ENCODE data around the gene RRP12. TPM values are rescaled to one million over a fixed set of nuclear protein-coding genes. Genes with fewer than 3 reads are reported as not detected.

RRP12 gene
- total RNA-seq, 5 donors from 2014 or later (not counting 1 experiment from before 2014, with no cell fraction given), result 25.9 to 91.4 (median 33.5) TPM

GRCh38 chr10:97404044-97404443 lies 2.9 kb upstream of the RRP12 start:
- Mint-ChIP-seq H3K27ac (no peak overlapping the region), H3K4me1 (peaks cover 24 to 28% (median 24%) of the 10 kb centered on the region in 3 donors), H3K27me3 (no peaks in the 10 kb centered on the region), H3K9me3 (no peaks in the 10 kb centered on the region), H3K36me3 (no peaks in the 10 kb centered on the region), H3K4me3 (no peak overlapping the region)
- DNase-seq (no peak), ATAC-seq (replicated peaks in 1 of 4) (no peak)
- ChIA-PET POLR2A (no interaction called here), CTCF (interaction anchor here (1.1 to 1.4 kb wide), 2 partner anchors 10 to 62 kb away, joined by 3 to 10 read pairs; no protein-coding TSS in a partner anchor)
- Histone ChIP-seq H3K27ac (ENCODE audit: low read length) (no peak overlapping the region), H3K27me3 (replicated peaks in 1 of 2; ENCODE audit: control insufficient read depth in 2 of 2, extremely low read depth in 1 of 2, insufficient read depth in 2 of 2, low read length in 1 of 2) (no peaks in the 10 kb centered on the region), H3K36me3 (ENCODE audit: control insufficient read depth in 2 of 2, extremely low read depth in 1 of 2, insufficient read depth in 1 of 2, low read length in 1 of 2) (no peaks in the 10 kb centered on the region), H3K4me1 (ENCODE audit: control insufficient read depth in 1 of 2, extremely low read depth in 1 of 2, insufficient read depth in 2 of 2, low read length in 2 of 2) (peaks cover 7 to 25% of the 10 kb centered on the region in 2 experiments), H3K9me3 (no peaks in the 10 kb centered on the region), H3K4me3 (ENCODE audit: control insufficient read depth in 1 of 2, extremely low read depth in 1 of 2, low read length in 1 of 2) (no peak overlapping the region)

DNA sequence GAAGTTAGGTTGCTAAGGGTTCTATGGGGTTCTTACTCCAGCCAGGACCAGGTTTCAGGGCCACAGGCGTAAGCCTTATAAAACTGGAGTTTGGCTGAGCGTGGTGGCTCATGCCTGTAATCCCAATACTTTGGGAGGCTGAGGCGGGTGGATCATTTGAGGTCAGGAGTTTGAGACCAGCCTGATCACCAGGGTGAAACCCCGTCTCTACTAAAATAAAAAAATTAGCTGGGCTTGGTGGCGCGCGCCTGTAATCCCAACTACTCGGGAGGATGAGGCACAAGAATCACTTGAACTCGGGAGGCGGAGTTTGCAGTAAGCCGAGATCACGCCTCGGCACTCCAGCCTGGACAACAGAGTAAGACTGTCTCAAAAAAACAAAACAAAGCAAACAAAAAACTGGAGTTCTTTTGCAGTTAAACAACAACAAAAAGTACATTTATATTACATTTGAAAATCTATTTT lies 347 bp upstream of the RRP12 start:
- no peaks in the 10 kb centered on the region for H3K36me3 Mint-ChIP-seq
- H3K27me3 ChIP-seq (replicated peaks in 1 of 2; ENCODE audit: control insufficient read depth in 2 of 2, extremely low read depth in 1 of 2, insufficient read depth in 2 of 2, low read length in 1 of 2), result no peaks in the 10 kb centered on the region
- H3K4me1 ChIP-seq (ENCODE audit: control insufficient read depth in 1 of 2, extremely low read depth in 1 of 2, insufficient read depth in 2 of 2, low read length in 2 of 2), result peaks cover 5 to 16% of the 10 kb centered on the region in 2 experiments
- H3K27me3 Mint-ChIP-seq, result no peaks in the 10 kb centered on the region
- peaks cover 15 to 20% (median 16%) of the 10 kb centered on the region in 3 donors for H3K4me1 Mint-ChIP-seq
- POLR2A ChIA-PET, result interaction anchor here (0.5 to 1.6 kb wide), 24 partner anchors 8 to 1272 kb away, joined by 3 to 16 read pairs (median 4); partner anchors contain the start of gene GOLGA7B (in 1 of the 2)
- CTCF ChIA-PET, result interaction anchor here in 1 of 2 donors (0.6 to 2.7 kb wide), 11 partner anchors 9 to 329 kb away, joined by 3 to 14 read pairs (median 4); partner anchors contain the start of genes FRAT1 and PGAM1
- DNase-seq (no peak), ATAC-seq (replicated peaks in 1 of 4) (no peak)
- peak overlapping the region; percentile 93 to 98 (median 95) for H3K4me3 Mint-ChIP-seq
- no peaks in the 10 kb centered on the region for H3K9me3 Mint-ChIP-seq
- H3K36me3 ChIP-seq (ENCODE audit: control insufficient read depth in 2 of 2, extremely low read depth in 1 of 2, insufficient read depth in 1 of 2, low read length in 1 of 2), result peaks cover 0 to 3% of the 10 kb centered on the region in 2 donors
- peak overlapping the region; percentile 85 for H3K27ac ChIP-seq (ENCODE audit: low read length)
- WGBS (ENCODE audit: insufficient coverage), result 61% methylated on average over 5 of the region's 13 CpGs
- H3K9me3 ChIP-seq, result no peaks in the 10 kb centered on the region
- H3K4me3 ChIP-seq (ENCODE audit: control insufficient read depth in 1 of 2, extremely low read depth in 1 of 2, low read length in 1 of 2), result peak overlapping the region; percentile 69 to 95
- peak overlapping the region; percentile 93 for H3K27ac Mint-ChIP-seq

- peak in 9 of 35 experiments; percentile 12 to 52 (median 21) for DNase-seq
- H3K4me1 ChIP-seq (ENCODE audit: control insufficient read depth in 1 of 2, extremely low read depth in 1 of 2, insufficient read depth in 2 of 2, low read length in 2 of 2), result peaks cover 5 to 16% of the 10 kb centered on the region in 2 experiments
- H3K4me1 Mint-ChIP-seq, result peaks cover 15 to 20% (median 16%) of the 10 kb centered on the region in 3 donors
- H3K9me3 ChIP-seq, result no peaks in the 10 kb centered on the region
- peak overlapping the region; percentile 85 for H3K27ac ChIP-seq (ENCODE audit: low read length)
- H3K36me3 Mint-ChIP-seq, result peaks cover 8% of the 10 kb centered on the region
- ATAC-seq (replicated peaks in 1 of 4), result no peak
- H3K9me3 Mint-ChIP-seq, result no peaks in the 10 kb centered on the region
- ChIA-PET CTCF (interaction anchor here (0.6 to 2.7 kb wide), 4 partner anchors 10 to 42 kb away, joined by 3 to 14 read pairs (median 10); no protein-coding TSS in a partner anchor), POLR2A (interaction anchor here in 1 of 2 donors (0.6 to 1.6 kb wide), 3 partner anchors 44 to 268 kb away, joined by 3 to 11 read pairs (median 4); no protein-coding TSS in a partner anchor)
- no peaks in the 10 kb centered on the region for H3K27me3 Mint-ChIP-seq
- H3K4me3 ChIP-seq (ENCODE audit: control insufficient read depth in 1 of 2, extremely low read depth in 1 of 2, low read length in 1 of 2), result peak overlapping the region; percentile 69 to 95
- H3K4me3 Mint-ChIP-seq, result peak overlapping the region; percentile 93 to 98 (median 95)
- 32% methylated on average over 15 of the region's 21 CpGs for WGBS (ENCODE audit: insufficient coverage)
- peaks cover 8 to 16% of the 10 kb centered on the region in 2 donors for H3K36me3 ChIP-seq (ENCODE audit: control insufficient read depth in 2 of 2, extremely low read depth in 1 of 2, insufficient read depth in 1 of 2, low read length in 1 of 2)
- no peaks in the 10 kb centered on the region for H3K27me3 ChIP-seq (replicated peaks in 1 of 2; ENCODE audit: control insufficient read depth in 2 of 2, extremely low read depth in 1 of 2, insufficient read depth in 2 of 2, low read length in 1 of 2)
- peak overlapping the region; percentile 93 for H3K27ac Mint-ChIP-seq
Observed at GRCh38 chr10:97399843-97400545, 1.1 kb downstream of the RRP12 start.

GRCh38 chr10:97396056-97396455 lies 5.1 kb downstream of the RRP12 start:
- H3K27me3 ChIP-seq (replicated peaks in 1 of 2; ENCODE audit: control insufficient read depth in 2 of 2, extremely low read depth in 1 of 2, insufficient read depth in 2 of 2, low read length in 1 of 2), result no peaks in the 10 kb centered on the region
- peaks cover 5 to 11% of the 10 kb centered on the region in 2 experiments for H3K4me1 ChIP-seq (ENCODE audit: control insufficient read depth in 1 of 2, extremely low read depth in 1 of 2, insufficient read depth in 2 of 2, low read length in 2 of 2)
- no peak overlapping the region for H3K27ac ChIP-seq (ENCODE audit: low read length)
- DNase-seq, result no peak
- Mint-ChIP-seq H3K4me3 (no peak overlapping the region), H3K9me3 (no peaks in the 10 kb centered on the region), H3K27me3 (no peaks in the 10 kb centered on the region), H3K36me3 (peaks cover 16% of the 10 kb centered on the region), H3K4me1 (peaks cover 9 to 13% (median 11%) of the 10 kb centered on the region in 3 donors), H3K27ac (no peak overlapping the region)
- no peak for ATAC-seq (replicated peaks in 1 of 4)
- H3K4me3 ChIP-seq (ENCODE audit: control insufficient read depth in 1 of 2, extremely low read depth in 1 of 2, low read length in 1 of 2), result no peak overlapping the region
- 90% methylated on average over 4 of the region's 4 CpGs for WGBS (ENCODE audit: insufficient coverage)
- H3K9me3 ChIP-seq, result no peaks in the 10 kb centered on the region
- H3K36me3 ChIP-seq (ENCODE audit: control insufficient read depth in 2 of 2, extremely low read depth in 1 of 2, insufficient read depth in 1 of 2, low read length in 1 of 2), result peaks cover 8 to 26% of the 10 kb centered on the region in 2 donors
- CTCF ChIA-PET, result no interaction called here
- POLR2A ChIA-PET, result no interaction called here

GRCh38 chr10:97393034-97393573 lies 8.0 kb downstream of the RRP12 start:
- Mint-ChIP-seq H3K27me3 (no peaks in the 10 kb centered on the region), H3K4me3 (no peak overlapping the region), H3K27ac (no peak overlapping the region), H3K4me1 (no peaks in the 10 kb centered on the region), H3K9me3 (no peaks in the 10 kb centered on the region), H3K36me3 (peaks cover 30% of the 10 kb centered on the region)
- no peaks in the 10 kb centered on the region for H3K4me1 ChIP-seq (ENCODE audit: control insufficient read depth in 1 of 2, extremely low read depth in 1 of 2, insufficient read depth in 2 of 2, low read length in 2 of 2)
- CTCF ChIA-PET, result no interaction called here
- WGBS (ENCODE audit: insufficient coverage), result 76% methylated on average over 5 of the region's 8 CpGs
- H3K9me3 ChIP-seq, result no peaks in the 10 kb centered on the region
- no peak overlapping the region for H3K27ac ChIP-seq (ENCODE audit: low read length)
- ATAC-seq (replicated peaks in 1 of 4) (no peak), DNase-seq (no peak)
- POLR2A ChIA-PET, result interaction anchor here (0.7 to 1.0 kb wide), 2 partner anchors 8 to 64 kb away, joined by 5 to 6 read pairs; partner anchors contain the start of gene RRP12 (in 1 of the 2)
- H3K4me3 ChIP-seq (ENCODE audit: control insufficient read depth in 1 of 2, extremely low read depth in 1 of 2, low read length in 1 of 2), result no peak overlapping the region
- peaks cover 8 to 52% of the 10 kb centered on the region in 2 donors for H3K36me3 ChIP-seq (ENCODE audit: control insufficient read depth in 2 of 2, extremely low read depth in 1 of 2, insufficient read depth in 1 of 2, low read length in 1 of 2)
- no peaks in the 10 kb centered on the region for H3K27me3 ChIP-seq (replicated peaks in 1 of 2; ENCODE audit: control insufficient read depth in 2 of 2, extremely low read depth in 1 of 2, insufficient read depth in 2 of 2, low read length in 1 of 2)

GRCh38 chr10:97390091-97390490 lies 11.0 kb downstream of the RRP12 start:
- ATAC-seq (replicated peaks in 1 of 4) (no peak), DNase-seq (no peak)
- CTCF ChIA-PET, result interaction anchor here in 1 of 2 donors (0.6 kb wide), 1 partner anchor 15 kb away, joined by 3 read pairs; no protein-coding TSS in a partner anchor
- Histone ChIP-seq H3K27ac (ENCODE audit: low read length) (no peak overlapping the region), H3K4me3 (ENCODE audit: control insufficient read depth in 1 of 2, extremely low read depth in 1 of 2, low read length in 1 of 2) (no peak overlapping the region), H3K9me3 (no peaks in the 10 kb centered on the region), H3K27me3 (replicated peaks in 1 of 2; ENCODE audit: control insufficient read depth in 2 of 2, extremely low read depth in 1 of 2, insufficient read depth in 2 of 2, low read length in 1 of 2) (no peaks in the 10 kb centered on the region), H3K36me3 (ENCODE audit: control insufficient read depth in 2 of 2, extremely low read depth in 1 of 2, insufficient read depth in 1 of 2, low read length in 1 of 2) (peaks cover 0 to 47% of the 10 kb centered on the region in 2 donors), H3K4me1 (ENCODE audit: control insufficient read depth in 1 of 2, extremely low read depth in 1 of 2, insufficient read depth in 2 of 2, low read length in 2 of 2) (no peaks in the 10 kb centered on the region)
- peaks cover 35% of the 10 kb centered on the region for H3K36me3 Mint-ChIP-seq
- no peaks in the 10 kb centered on the region for H3K27me3 Mint-ChIP-seq
- no peaks in the 10 kb centered on the region for H3K9me3 Mint-ChIP-seq
- no peak overlapping the region for H3K4me3 Mint-ChIP-seq
- WGBS (ENCODE audit: insufficient coverage), result 95% methylated on average over 5 of the region's 5 CpGs
- POLR2A ChIA-PET, result no interaction called here
- no peaks in the 10 kb centered on the region for H3K4me1 Mint-ChIP-seq
- no peak overlapping the region for H3K27ac Mint-ChIP-seq

Measured in T-cell (primary cell).